HG02973 (cell line): ENCODE data around the gene TAT.

ENCODE experiments used
- ATAC-seq: cut with Tn5 transposase; IDR thresholded peaks from one replicate; pipeline ENCODE4 v1.9.1; 2021; ENCODE audit warnings: moderate library complexity; ENCODE audit not compliant: unreplicated experiment

Gene TAT

DNA sequence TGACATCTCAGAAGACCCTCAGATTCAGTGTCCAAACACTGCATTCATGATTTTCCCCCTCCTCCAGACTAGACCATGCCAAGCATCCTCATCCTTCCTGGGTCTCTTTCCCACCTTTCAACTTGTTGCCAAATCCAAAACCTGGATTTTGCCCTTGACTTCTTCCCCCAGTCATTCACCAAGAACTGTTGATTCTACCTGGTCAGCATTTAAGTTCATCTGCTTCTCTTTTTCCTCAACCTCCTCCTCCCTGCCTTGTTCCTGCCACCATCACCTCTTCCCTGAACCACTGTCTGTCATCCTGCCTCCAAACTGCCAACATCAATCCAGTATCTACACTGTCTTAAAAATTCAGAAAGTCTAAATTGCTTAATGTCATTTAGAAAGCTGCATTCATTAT, 29.7 kb downstream of the TAT start:
- no peak for ATAC-seq

DNA sequence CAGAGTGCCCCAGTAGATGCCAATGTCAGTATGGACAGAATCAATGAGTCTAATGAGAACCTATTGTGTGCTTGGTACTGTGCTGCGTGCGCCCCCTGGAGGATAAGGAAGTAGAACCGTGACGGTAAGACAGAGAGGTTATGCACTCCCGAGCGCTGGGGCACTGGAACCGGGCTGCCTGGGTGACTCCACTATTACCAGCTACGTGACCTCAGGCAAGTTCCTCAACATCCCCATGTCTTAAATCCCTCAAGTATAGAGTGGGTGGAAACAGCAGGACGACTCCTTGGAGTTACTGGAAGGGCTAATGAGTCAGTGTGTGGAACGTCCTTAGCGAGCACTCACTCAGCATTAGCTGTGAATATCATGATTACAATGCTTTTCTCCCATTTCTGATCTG, 34.5 kb downstream of the TAT start:
- no peak for ATAC-seq

DNA sequence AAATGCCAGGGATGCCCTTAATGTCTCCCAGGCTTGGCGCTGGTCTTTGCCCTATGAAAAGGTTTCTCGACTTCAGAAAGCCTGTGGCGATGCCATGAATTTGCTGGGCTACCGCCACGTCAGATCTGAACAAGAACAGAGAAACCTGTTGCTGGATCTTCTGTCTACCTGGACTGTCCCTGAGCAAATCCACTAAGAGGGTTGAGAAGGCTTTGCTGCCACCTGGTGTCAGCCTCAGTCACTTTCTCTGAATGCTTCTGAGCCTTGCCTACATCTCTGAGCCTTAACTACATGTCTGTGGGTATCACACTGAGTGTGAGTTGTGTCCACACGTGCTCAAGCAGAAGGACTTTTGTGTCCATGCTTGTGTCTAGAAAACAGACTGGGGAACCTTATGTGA, 39.2 kb downstream of the TAT start:
- ATAC-seq: peak; percentile 69

DNA sequence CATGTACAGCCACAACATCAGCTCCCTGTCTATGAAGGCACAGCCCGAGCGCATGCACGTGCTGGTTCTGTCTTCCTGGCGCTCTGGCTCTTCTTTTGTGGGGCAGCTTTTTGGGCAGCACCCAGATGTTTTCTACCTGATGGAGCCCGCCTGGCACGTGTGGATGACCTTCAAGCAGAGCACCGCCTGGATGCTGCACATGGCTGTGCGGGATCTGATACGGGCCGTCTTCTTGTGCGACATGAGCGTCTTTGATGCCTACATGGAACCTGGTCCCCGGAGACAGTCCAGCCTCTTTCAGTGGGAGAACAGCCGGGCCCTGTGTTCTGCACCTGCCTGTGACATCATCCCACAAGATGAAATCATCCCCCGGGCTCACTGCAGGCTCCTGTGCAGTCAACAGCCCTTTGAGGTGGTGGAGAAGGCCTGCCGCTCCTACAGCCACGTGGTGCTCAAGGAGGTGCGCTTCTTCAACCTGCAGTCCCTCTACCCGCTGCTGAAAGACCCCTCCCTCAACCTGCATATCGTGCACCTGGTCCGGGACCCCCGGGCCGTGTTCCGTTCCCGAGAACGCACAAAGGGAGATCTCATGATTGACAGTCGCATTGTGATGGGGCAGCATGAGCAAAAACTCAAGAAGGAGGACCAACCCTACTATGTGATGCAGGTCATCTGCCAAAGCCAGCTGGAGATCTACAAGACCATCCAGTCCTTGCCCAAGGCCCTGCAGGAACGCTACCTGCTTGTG, 40.0 kb downstream of the TAT start:
- no peak for ATAC-seq

DNA sequence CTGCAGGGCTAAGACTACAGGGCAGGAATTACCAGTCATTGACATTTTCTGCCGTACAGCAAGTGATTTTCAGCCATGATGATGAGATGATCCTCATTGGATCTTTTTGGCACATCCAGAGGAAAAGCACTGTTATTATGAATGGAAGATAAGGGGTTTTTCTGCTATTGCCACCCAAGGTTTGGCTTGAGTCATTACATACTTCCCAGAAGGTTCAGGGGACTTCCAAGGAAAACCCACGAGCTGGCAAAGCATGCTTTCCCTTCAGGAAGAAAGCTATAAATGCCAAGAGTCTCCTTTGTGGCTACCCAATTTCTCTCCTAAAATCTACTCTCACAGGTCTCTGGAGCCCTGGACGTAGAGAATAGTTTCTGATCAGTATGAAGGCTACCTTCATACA, 44.5 kb downstream of the TAT start:
- ATAC-seq: no peak

DNA sequence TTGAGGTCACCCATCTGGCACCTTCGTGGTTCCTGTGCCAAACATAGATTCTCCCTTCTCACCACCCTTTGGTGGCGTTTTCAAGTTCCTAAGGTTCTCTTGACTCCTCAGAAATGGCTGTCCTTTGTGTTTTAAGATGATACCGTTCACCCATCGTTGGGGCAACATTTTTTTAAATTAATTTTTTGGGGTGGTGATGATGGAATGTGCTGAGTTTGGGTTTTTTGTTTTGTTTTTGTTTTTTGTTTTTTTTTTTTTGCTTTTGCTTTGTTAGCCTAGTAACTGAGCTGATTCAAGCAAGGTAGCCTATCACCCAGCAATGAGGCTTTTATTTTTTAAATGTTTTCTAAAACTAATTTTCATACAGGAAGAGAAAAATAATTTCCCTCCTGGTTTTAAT, 48.0 kb downstream of the TAT start:
- ATAC-seq: no peak

DNA sequence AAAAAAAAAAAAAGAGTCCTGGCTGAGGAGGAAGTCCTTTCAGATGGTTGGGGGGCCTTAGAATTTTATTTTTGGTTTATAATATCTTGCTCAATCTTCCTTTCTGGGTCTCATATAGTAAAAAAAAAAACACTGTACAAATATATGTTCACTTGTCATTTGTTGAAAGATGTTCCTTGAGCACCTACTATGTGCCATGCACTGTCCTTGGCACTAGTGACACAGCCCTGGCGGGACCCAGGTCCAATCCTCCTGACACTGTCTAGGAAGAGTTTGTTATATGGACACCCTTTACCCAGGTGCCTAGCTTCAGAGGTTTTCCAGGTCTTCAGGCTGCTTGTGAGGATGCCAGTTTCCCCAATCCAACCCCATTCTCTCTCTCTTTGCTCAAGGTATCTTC, 48.6 kb downstream of the TAT start:
- no peak for ATAC-seq

DNA sequence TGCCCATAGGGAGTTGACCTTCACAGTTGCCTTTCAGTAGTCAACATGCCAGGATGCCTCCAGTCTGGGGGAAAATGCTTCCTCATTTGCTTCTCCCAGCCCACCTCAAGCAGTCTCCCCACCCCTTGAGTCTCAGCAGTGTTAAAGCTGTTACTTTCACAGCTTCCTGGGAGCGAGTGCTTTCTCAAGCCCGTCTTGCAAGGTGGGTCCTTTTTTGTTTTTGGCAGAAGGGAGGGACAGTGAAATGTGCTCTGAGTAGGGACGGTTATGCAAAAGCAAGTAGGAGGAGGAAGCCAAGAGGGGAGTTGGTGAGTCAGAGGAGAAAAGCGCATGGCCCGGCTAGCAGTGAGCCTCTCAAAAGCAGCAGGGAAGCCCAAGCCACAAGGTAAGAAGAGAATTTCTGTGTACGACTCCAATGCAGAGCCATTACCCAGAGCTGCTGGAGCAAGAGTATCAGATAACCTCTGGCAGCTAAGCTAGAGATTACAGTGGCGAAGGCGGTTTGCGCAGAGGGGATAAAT, 50.7 kb downstream of the TAT start, which contains the start of gene CHST4:
Gene CHST4, plus strand, starts transcription at position 316 of the 521 bp plus-strand sequence. CDS start 10,252 bp downstream, outside the sequence.
- ATAC-seq: no peak

DNA sequence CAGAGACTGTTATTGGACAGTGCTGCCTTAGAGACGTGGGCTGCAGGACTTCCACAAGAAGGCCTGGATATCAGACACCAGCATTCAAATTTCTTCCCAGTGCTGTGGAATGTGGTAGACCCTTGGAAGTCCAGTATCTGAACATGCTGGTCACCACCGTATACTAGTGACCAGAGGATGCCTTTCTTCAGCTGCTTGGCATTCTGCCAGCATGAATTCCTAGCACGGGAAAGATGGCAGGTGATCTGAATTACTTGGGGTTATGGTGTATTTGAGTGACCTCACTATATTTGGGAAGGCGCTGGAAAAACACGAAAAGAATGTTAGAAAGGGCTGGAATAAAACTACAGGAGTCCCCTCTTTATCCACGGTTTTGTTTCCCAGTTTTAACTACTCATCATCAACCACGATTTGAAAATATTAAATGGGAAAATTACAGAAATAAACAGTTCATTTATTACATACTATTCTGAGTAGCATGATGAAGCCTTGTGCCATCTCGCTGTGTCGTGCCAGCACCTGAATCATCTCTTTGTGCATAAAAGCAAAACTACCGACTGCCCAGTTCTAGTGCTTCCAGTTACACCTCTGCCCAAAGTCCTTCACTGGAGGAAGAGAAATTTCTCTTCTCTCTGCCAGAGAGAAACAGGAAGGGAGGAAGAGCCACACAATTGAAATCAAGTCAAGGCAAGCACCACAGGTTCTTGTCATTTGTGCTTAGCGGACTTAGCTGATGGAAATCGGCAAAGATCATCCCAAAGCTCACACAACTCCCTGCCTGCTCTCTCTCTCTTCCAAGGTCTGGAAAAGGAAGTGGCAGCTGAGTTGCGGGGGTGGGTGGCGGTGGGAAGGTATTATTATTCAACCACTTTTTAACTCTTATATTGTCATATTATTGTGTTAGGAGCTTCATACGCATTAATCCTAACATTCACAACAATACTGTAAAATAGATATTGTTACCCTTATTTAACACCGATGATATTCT, 52.0 kb downstream of the TAT start:
- ATAC-seq: no peak

DNA sequence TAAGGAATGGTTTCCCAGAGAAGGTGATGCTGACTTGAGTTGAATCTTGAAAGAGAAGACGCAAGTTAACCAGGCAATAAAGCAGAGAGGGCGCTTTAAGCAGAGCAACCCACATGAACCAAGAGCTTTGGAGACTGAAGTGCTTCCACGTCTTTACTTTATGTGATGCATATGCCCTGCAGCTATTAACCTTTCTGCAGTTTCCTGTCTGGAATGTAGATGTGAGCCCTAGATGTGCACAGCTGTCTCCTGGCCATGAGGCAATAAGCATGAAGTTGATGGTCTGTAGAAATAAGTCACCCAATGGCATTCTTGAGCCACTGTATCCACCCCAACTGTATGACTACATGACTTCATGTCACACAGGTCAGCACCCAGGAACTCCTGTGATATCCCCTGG, 56.3 kb downstream of the TAT start:
- no peak for ATAC-seq
